ENCODE measurements around the gene OR10H1.

The OR10H1 gene

DNA sequence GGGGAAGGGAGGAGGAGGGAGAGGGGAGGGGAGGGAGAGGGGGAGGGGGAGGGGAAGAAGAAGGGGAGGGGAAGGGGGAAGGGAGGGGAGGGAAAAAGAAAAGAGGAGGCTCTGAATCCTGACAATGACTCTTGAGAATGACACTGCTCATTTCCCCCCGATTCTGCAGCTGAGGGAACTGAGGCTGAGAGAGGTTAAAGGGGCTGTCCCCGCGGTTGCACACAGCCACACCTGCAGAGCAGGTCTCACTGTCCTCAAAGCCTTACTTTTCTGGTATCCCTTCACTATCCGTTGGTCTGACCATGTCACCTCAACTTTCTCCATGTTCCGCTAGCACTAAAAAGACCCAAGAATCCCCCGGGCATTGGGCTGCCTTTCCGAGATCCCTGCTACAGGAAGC lies 47.0 kb upstream of the OR10H1 start:
- H3K9me2 ChIP-seq (replicated peaks; ENCODE audit: insufficient read depth, low read length), result no peaks in the 10 kb centered on the region
- H3K27me3 ChIP-seq (replicated peaks; ENCODE audit: insufficient read depth, low read length), result peaks cover 77% of the 10 kb centered on the region
- no peaks in the 10 kb centered on the region for H4K20me1 ChIP-seq (ENCODE audit: insufficient read depth, low read length)
- no peaks in the 10 kb centered on the region for H3K4me1 ChIP-seq (ENCODE audit: low read length)
- no peak overlapping the region for H2AFZ ChIP-seq (ENCODE audit: low read length)
- H3K79me2 ChIP-seq (ENCODE audit: low read length), result no peaks in the 10 kb centered on the region
- H3K27ac ChIP-seq (ENCODE audit: low read length), result no peak overlapping the region
- H3K9ac ChIP-seq (ENCODE audit: low read length), result no peak overlapping the region
- H3K4me3 ChIP-seq (ENCODE audit: low read length), result no peak overlapping the region
- no peaks in the 10 kb centered on the region for H3K9me3 ChIP-seq (replicated peaks; ENCODE audit: insufficient read depth, low read length)
- TF ChIP-seq EZH2phosphoT487 (IDR thresholded peaks at IDR 0.05; ENCODE audit: low read length) (no peak), EZH2 (optimal IDR thresholded peaks at IDR 0.05; ENCODE audit: low read depth, low read length) (no peak)
- TF ChIP-seq, protein P1, sequence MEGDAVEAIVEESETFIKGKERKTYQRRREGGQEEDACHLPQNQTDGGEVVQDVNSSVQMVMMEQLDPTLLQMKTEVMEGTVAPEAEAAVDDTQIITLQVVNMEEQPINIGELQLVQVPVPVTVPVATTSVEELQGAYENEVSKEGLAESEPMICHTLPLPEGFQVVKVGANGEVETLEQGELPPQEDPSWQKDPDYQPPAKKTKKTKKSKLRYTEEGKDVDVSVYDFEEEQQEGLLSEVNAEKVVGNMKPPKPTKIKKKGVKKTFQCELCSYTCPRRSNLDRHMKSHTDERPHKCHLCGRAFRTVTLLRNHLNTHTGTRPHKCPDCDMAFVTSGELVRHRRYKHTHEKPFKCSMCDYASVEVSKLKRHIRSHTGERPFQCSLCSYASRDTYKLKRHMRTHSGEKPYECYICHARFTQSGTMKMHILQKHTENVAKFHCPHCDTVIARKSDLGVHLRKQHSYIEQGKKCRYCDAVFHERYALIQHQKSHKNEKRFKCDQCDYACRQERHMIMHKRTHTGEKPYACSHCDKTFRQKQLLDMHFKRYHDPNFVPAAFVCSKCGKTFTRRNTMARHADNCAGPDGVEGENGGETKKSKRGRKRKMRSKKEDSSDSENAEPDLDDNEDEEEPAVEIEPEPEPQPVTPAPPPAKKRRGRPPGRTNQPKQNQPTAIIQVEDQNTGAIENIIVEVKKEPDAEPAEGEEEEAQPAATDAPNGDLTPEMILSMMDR (IDR thresholded peaks at IDR 0.05; ENCODE audit: low read length), result no peak
- H3K4me2 ChIP-seq (ENCODE audit: low read depth, low read length), result no peak overlapping the region
- DNase-seq, result no peak
- no peaks in the 10 kb centered on the region for H3K36me3 ChIP-seq (replicated peaks; ENCODE audit: insufficient read depth, low read length)
- no peaks in the 10 kb centered on the region for H3F3A ChIP-seq (ENCODE audit: insufficient read depth, low read length)

DNA sequence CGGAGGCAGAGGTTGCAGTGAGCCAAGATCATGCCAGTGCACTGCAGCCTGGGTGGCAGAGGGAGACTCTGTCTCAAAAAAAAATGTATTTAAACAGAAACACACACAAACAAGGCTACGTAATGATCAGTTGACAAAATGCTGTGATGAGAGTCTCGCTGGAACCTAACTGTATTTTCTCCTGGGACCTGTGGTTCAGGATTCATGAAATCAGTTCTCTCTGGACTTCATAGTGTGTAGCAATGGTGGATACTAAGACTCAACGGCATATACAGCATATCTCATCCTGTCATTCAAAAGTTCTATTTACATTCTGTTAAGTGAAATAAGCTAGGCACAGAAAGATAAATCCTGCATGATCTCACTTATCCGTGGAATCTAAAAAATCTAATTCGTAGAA lies 45.1 kb upstream of the OR10H1 start:
- DNase-seq, result no peak
- no peak overlapping the region for H3K9ac ChIP-seq (ENCODE audit: low read length)
- peaks cover 73% of the 10 kb centered on the region for H3K27me3 ChIP-seq (replicated peaks; ENCODE audit: insufficient read depth, low read length)
- no peak overlapping the region for H3K4me3 ChIP-seq (ENCODE audit: low read length)
- no peak overlapping the region for H3K27ac ChIP-seq (ENCODE audit: low read length)
- H3K4me1 ChIP-seq (ENCODE audit: low read length), result no peaks in the 10 kb centered on the region
- H3F3A ChIP-seq (ENCODE audit: insufficient read depth, low read length), result no peaks in the 10 kb centered on the region
- no peak overlapping the region for H2AFZ ChIP-seq (ENCODE audit: low read length)
- no peaks in the 10 kb centered on the region for H3K79me2 ChIP-seq (ENCODE audit: low read length)
- no peaks in the 10 kb centered on the region for H3K9me3 ChIP-seq (replicated peaks; ENCODE audit: insufficient read depth, low read length)
- no peaks in the 10 kb centered on the region for H3K36me3 ChIP-seq (replicated peaks; ENCODE audit: insufficient read depth, low read length)
- no peak for TF ChIP-seq EZH2phosphoT487 (IDR thresholded peaks at IDR 0.05; ENCODE audit: low read length)
- TF ChIP-seq, protein P1 (IDR thresholded peaks at IDR 0.05; ENCODE audit: low read length), result no peak
- no peak for TF ChIP-seq EZH2 (optimal IDR thresholded peaks at IDR 0.05; ENCODE audit: low read depth, low read length)
- H3K4me2 ChIP-seq (ENCODE audit: low read depth, low read length), result no peak overlapping the region
- H4K20me1 ChIP-seq (ENCODE audit: insufficient read depth, low read length), result no peaks in the 10 kb centered on the region
- H3K9me2 ChIP-seq (replicated peaks; ENCODE audit: insufficient read depth, low read length), result no peaks in the 10 kb centered on the region

DNA sequence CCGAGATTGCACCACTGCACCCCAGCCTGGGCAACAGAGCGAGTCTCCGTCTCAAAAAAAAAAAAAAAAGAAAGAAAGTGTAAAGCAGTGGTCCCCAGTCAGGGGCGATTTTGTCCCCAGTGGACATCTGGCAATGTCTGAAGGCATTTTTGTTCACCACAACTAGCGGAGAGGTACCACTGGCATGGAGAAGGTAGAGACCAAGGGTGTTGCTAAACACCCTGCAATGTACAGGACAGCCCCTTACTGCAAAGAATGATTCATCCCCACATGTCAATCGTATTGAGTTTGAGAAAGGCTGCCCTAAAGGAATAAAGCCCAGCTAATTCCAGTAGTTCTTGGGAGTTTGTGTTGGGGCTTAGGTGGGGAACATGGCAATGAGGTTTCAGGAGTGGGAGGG lies 43.7 kb upstream of the OR10H1 start:
- no peaks in the 10 kb centered on the region for H3K9me2 ChIP-seq (replicated peaks; ENCODE audit: insufficient read depth, low read length)
- H3K9ac ChIP-seq (ENCODE audit: low read length), result no peak overlapping the region
- no peak overlapping the region for H3K4me2 ChIP-seq (ENCODE audit: low read depth, low read length)
- H4K20me1 ChIP-seq (ENCODE audit: insufficient read depth, low read length), result no peaks in the 10 kb centered on the region
- H3K4me3 ChIP-seq (ENCODE audit: low read length), result no peak overlapping the region
- H3K79me2 ChIP-seq (ENCODE audit: low read length), result no peaks in the 10 kb centered on the region
- no peak for TF ChIP-seq EZH2 (optimal IDR thresholded peaks at IDR 0.05; ENCODE audit: low read depth, low read length)
- TF ChIP-seq, protein P1 (IDR thresholded peaks at IDR 0.05; ENCODE audit: low read length), result no peak
- TF ChIP-seq EZH2phosphoT487 (IDR thresholded peaks at IDR 0.05; ENCODE audit: low read length), result no peak
- H3F3A ChIP-seq (ENCODE audit: insufficient read depth, low read length), result no peaks in the 10 kb centered on the region
- no peak overlapping the region for H3K27ac ChIP-seq (ENCODE audit: low read length)
- H3K27me3 ChIP-seq (replicated peaks; ENCODE audit: insufficient read depth, low read length), result peaks cover 71% of the 10 kb centered on the region
- H2AFZ ChIP-seq (ENCODE audit: low read length), result no peak overlapping the region
- H3K36me3 ChIP-seq (replicated peaks; ENCODE audit: insufficient read depth, low read length), result no peaks in the 10 kb centered on the region
- H3K9me3 ChIP-seq (replicated peaks; ENCODE audit: insufficient read depth, low read length), result no peaks in the 10 kb centered on the region
- no peak for DNase-seq
- no peaks in the 10 kb centered on the region for H3K4me1 ChIP-seq (ENCODE audit: low read length)
